Fibroblast of mammary gland (primary cell): ENCODE data around the gene GNB5.

ENCODE experiments used
- DNase-seq: peaks from one replicate; pipeline ENCODE4 v3.0.0-alpha.2; 2010; ENCODE audit warnings: low read depth
- H3K4me3 ChIP-seq: 2 replicates; pipeline ENCODE4 v1.5.1; 2011; ENCODE audit warnings: low read depth, mild to moderate bottlenecking, low read length, moderate library complexity; ENCODE audit not compliant: control insufficient read depth
- TF ChIP-seq, protein P1 (sequence below): conservative IDR thresholded peaks from 2 replicates; pipeline ENCODE4 v1.5.1; 2011; ENCODE audit warnings: low read depth, low read length, inconsistent platforms; ENCODE audit not compliant: control insufficient read depth, insufficient read depth

GNB5 gene

DNA sequence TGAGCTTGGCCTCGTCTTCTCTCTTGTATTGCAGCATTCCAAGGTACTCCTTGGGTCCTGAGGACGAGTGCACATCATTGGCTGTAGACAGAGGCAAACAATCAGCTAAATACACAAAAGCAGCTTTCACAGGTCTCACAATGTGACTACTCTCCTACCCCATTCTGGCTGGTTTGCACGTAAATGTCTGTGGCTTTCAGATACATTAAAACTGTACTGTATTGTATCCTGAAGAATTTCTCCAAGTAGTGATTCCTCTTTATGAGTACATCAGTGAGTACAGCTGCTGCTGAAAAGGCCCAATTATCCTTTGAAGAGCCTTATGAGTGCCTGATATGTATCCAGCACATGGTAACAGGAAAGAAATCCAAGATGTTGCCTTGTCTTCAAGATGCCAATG lies 22.0 kb upstream of the GNB5 start:
- no peak overlapping the region for H3K4me3 ChIP-seq
- DNase-seq, result no peak
- TF ChIP-seq, protein P1, sequence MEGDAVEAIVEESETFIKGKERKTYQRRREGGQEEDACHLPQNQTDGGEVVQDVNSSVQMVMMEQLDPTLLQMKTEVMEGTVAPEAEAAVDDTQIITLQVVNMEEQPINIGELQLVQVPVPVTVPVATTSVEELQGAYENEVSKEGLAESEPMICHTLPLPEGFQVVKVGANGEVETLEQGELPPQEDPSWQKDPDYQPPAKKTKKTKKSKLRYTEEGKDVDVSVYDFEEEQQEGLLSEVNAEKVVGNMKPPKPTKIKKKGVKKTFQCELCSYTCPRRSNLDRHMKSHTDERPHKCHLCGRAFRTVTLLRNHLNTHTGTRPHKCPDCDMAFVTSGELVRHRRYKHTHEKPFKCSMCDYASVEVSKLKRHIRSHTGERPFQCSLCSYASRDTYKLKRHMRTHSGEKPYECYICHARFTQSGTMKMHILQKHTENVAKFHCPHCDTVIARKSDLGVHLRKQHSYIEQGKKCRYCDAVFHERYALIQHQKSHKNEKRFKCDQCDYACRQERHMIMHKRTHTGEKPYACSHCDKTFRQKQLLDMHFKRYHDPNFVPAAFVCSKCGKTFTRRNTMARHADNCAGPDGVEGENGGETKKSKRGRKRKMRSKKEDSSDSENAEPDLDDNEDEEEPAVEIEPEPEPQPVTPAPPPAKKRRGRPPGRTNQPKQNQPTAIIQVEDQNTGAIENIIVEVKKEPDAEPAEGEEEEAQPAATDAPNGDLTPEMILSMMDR, result no peak

DNA sequence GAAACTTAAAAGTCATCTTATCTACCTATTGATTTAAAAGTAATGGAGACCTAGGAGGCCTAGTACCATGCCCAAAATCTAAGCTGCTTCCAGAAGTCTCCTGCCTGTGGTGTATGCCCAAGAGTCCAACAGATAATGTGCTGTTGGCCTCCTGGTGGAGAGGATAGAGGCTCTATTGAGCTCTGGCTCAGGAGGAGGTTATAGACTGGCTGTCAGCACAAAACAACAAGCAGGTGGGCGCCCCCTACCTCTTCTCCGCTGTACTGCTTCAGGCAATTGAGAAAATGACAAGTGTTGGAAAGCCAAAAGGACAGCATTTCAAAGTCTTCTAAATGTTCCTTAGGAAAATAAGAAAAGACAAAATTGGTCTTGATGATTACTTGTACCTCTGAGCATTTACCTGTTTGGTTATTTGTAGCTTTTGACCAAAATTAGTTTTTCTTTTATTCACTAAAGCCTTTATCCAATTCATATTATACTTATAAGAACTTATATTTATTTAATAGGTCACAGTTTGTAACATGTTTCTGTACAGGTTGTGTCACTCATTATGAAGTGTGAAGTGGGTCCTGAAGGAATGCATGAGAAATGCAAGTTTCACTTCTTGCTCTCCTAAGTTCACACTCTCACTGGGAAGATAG lies 17.2 kb upstream of the GNB5 start:
- DNase-seq, result peak; percentile 72
- no peak overlapping the region for H3K4me3 ChIP-seq
- TF ChIP-seq, protein P1, result peak; percentile 90

GRCh38 chr15:52207191-52207590 lies 16.0 kb upstream of the GNB5 start:
- no peak for DNase-seq
- TF ChIP-seq, protein P1, result no peak

GRCh38 chr15:52206446-52206845 lies 15.3 kb upstream of the GNB5 start:
- H3K4me3 ChIP-seq, result no peak overlapping the region
- no peak for DNase-seq
- TF ChIP-seq, protein P1, result no peak

More at GRCh38 chr15:52207191-52207590, 16.0 kb upstream of the GNB5 start:
- H3K4me3 ChIP-seq, result no peak overlapping the region

GRCh38 chr15:52204657-52205056 lies 13.5 kb upstream of the GNB5 start:
- TF ChIP-seq, protein P1, result no peak
- DNase-seq, result no peak

DNA sequence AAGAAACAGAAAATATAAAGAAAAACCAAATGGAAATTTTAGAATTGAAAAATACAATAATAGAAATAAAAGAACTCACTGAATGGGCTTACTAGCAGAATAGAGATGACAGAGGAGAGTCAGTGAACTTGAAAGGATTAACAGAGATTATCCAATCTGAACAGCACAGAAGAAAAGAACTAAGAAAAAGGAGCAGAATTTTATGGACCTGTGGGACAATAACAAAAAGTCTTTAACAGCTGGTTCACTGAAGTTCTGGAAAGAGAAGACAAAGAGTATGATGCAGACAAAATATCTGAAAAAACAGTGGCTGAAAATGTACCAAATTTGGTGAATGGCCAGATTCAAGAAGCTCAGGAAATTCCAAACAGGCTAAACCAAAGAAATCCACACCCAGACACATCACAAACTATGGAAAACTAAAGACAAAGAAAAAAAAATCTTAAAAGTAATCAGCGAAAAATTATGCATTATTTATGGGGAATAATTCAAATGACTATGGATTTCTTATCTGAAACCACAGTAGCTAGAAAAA lies 9.7 kb upstream of the GNB5 start:
- TF ChIP-seq, protein P1, result no peak
- H3K4me3 ChIP-seq, result no peak overlapping the region
- no peak for DNase-seq

More at GRCh38 chr15:52204657-52205056, 13.5 kb upstream of the GNB5 start:
- H3K4me3 ChIP-seq, result no peak overlapping the region
